ENCODE data around the gene NRTN. TPM values are rescaled to one million over a fixed set of nuclear protein-coding genes. Genes with fewer than 3 reads are reported as not detected.

The NRTN gene
- polyA plus RNA-seq, 1 donor from 2014 or later, result 0.62 TPM

DNA sequence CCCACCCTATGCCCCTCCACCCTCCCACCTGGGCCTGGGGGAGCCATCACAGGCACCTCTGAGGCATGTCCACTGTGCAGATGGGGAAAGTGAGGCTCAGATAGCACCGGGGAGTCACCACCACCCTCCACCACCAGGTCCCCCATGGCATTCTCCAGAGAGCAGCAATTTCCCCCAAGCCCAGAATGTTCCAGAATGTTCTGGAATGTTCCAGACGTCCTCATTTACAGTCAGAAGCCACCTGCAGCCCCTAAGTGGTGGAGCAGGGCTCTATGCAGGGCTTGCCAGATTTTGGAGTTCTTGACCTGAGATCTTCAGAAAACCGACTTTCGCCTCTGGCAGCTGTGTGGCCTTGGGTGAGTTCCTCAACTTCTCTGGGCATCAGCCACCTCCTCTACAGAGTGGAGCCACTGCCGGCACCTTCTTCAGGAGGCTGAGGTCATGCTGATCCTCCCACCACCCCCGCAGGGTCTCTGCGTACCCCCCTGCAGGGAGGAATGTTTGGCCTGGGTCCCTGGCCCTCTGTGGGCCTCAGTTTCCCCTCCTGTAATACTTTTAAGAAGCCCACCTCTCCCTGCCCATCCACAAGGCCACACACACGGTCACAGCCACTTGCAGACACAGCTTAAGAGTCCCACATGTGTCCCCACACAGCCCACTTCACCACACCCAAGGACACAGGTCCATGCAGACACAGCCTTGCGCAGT is 59.3 kb downstream of the NRTN start:
- H3K27me3 ChIP-seq (ENCODE audit: insufficient read depth, low read depth, low read length), result no peaks in the 10 kb centered on the region
- H3K4me3 ChIP-seq (ENCODE audit: low read length), result no peak overlapping the region
- H3K9me2 ChIP-seq (ENCODE audit: insufficient read depth, low read length), result no peaks in the 10 kb centered on the region
- H2AFZ ChIP-seq (ENCODE audit: low read depth, low read length), result no peak overlapping the region
- H3K9ac ChIP-seq (ENCODE audit: low read length), result no peak overlapping the region
- no peaks in the 10 kb centered on the region for H3F3A ChIP-seq (ENCODE audit: insufficient read depth, low read length, poor library complexity, severe bottlenecking)
- no peaks in the 10 kb centered on the region for H3K79me2 ChIP-seq (replicated peaks; ENCODE audit: insufficient read depth, low read length)
- no peak overlapping the region for H3K4me2 ChIP-seq (ENCODE audit: low read length)
- H3K9me3 ChIP-seq (ENCODE audit: low read length), result no peaks in the 10 kb centered on the region
- no peak overlapping the region for H3K27ac ChIP-seq (ENCODE audit: low read length)
- no peaks in the 10 kb centered on the region for H3K36me3 ChIP-seq (ENCODE audit: insufficient read depth, low read length)
- H4K20me1 ChIP-seq (ENCODE audit: insufficient read depth), result no peaks in the 10 kb centered on the region
- no peak for TF ChIP-seq MXI1 (conservative IDR thresholded peaks at IDR 0.05; ENCODE audit: poor library complexity, severe bottlenecking)
- no peak for TF ChIP-seq REST (IDR thresholded peaks at IDR 0.05; ENCODE audit: borderline replicate concordance)
- no peak for TF ChIP-seq EP300 (conservative IDR thresholded peaks at IDR 0.05; ENCODE audit: poor library complexity, severe bottlenecking)
- no peak for TF ChIP-seq POLR2AphosphoS5 (IDR thresholded peaks at IDR 0.05)

DNA sequence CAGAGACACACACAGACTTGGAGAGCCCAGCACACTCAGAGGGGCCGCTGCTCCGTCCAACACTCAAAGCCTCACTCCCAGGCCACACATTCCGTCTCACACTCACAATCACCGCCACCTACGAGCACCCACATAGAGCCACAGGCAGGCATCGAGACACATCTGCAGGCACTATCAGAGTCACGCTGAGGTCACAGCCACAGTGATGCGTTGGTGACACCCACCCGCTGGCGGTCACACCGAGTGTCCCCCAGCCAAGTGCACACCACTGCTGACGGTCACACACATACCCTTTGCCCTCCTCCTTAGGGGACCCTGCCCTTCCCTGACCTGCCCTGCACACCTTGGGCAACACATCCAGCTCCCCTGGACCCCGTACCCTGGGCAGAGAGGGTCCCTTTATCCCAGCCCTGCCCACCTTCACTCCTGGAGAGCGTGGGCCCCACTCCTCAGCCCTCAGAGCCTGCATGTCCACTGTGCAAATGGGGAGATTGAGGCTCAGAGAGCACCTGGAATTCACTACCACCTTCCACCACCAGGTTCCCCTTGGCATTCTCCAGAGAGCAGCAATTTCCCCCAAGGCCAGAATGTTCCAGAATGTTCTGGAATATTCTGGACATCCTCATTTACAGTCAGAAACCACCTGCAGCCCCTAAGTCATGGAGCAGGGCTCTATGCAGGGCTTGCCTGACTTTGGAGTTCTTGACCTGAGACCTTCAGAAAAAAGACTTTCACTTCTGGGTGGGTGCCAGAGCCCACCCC is 60.0 kb downstream of the NRTN start:
- Histone ChIP-seq H3K79me2 (replicated peaks; ENCODE audit: insufficient read depth, low read length) (no peaks in the 10 kb centered on the region), H3K4me3 (ENCODE audit: low read length) (no peak overlapping the region)

More for the DNA sequence above, 60.0 kb downstream of the NRTN start:
- Histone ChIP-seq H2AFZ (ENCODE audit: low read depth, low read length) (no peak overlapping the region), H3F3A (ENCODE audit: insufficient read depth, low read length, poor library complexity, severe bottlenecking) (no peaks in the 10 kb centered on the region), H3K9ac (ENCODE audit: low read length) (no peak overlapping the region), H3K4me2 (ENCODE audit: low read length) (no peak overlapping the region), H3K9me3 (ENCODE audit: low read length) (no peaks in the 10 kb centered on the region), H3K9me2 (ENCODE audit: insufficient read depth, low read length) (no peaks in the 10 kb centered on the region), H4K20me1 (ENCODE audit: insufficient read depth) (no peaks in the 10 kb centered on the region), H3K27ac (ENCODE audit: low read length) (no peak overlapping the region), H3K27me3 (ENCODE audit: insufficient read depth, low read depth, low read length) (no peaks in the 10 kb centered on the region), H3K36me3 (ENCODE audit: insufficient read depth, low read length) (no peaks in the 10 kb centered on the region)
- TF ChIP-seq CTCF (IDR thresholded peaks at IDR 0.05; ENCODE audit: poor library complexity, severe bottlenecking) (no peak), EZH2 (IDR thresholded peaks at IDR 0.05; ENCODE audit: borderline replicate concordance, insufficient read depth, low read length, poor library complexity, severe bottlenecking) (no peak), SMC3 (conservative IDR thresholded peaks at IDR 0.05; ENCODE audit: poor library complexity) (no peak), REST (IDR thresholded peaks at IDR 0.05; ENCODE audit: borderline replicate concordance) (no peak), RAD21 (conservative IDR thresholded peaks at IDR 0.05) (no peak), POLR2AphosphoS5 (IDR thresholded peaks at IDR 0.05) (no peak), EP300 (conservative IDR thresholded peaks at IDR 0.05; ENCODE audit: poor library complexity, severe bottlenecking) (no peak), TAF1 (IDR thresholded peaks at IDR 0.05; ENCODE audit: low read depth) (no peak), MXI1 (conservative IDR thresholded peaks at IDR 0.05; ENCODE audit: poor library complexity, severe bottlenecking) (no peak)
